ENCODE results near the gene ABTB2.

DNA sequence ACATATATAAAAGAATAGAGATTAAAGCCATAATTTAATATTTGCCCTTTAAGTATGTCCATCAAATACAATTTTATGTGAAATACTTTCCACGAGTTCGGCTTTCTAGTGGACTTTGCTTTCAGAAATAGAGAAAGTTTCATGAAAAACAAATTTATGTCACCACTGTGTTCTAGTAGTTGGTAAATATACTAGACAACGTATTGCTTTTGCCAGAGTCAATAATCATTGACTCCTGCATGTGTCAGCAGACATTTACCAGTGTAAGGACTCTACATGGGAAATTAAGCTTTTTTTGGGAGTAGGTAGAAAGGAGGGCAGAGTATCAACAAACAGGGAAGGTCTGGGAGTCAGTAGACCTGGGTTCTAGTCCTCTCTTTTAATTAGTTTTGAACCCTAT is 48.6 kb upstream of the ABTB2 start:
- TF ChIP-seq, protein P1, sequence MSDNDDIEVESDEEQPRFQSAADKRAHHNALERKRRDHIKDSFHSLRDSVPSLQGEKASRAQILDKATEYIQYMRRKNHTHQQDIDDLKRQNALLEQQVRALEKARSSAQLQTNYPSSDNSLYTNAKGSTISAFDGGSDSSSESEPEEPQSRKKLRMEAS (IDR thresholded peaks at IDR 0.05) = no peak
- no peak for TF ChIP-seq SREBF2 (IDR thresholded peaks at IDR 0.05)
- TF ChIP-seq, protein P2, sequence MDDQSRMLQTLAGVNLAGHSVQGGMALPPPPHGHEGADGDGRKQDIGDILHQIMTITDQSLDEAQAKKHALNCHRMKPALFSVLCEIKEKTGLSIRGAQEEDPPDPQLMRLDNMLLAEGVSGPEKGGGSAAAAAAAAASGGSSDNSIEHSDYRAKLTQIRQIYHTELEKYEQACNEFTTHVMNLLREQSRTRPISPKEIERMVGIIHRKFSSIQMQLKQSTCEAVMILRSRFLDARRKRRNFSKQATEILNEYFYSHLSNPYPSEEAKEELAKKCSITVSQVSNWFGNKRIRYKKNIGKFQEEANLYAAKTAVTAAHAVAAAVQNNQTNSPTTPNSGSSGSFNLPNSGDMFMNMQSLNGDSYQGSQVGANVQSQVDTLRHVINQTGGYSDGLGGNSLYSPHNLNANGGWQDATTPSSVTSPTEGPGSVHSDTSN (IDR thresholded peaks at IDR 0.05) = no peak
- TF ChIP-seq RFX5 (IDR thresholded peaks at IDR 0.05) = no peak
- TF ChIP-seq, protein P3, sequence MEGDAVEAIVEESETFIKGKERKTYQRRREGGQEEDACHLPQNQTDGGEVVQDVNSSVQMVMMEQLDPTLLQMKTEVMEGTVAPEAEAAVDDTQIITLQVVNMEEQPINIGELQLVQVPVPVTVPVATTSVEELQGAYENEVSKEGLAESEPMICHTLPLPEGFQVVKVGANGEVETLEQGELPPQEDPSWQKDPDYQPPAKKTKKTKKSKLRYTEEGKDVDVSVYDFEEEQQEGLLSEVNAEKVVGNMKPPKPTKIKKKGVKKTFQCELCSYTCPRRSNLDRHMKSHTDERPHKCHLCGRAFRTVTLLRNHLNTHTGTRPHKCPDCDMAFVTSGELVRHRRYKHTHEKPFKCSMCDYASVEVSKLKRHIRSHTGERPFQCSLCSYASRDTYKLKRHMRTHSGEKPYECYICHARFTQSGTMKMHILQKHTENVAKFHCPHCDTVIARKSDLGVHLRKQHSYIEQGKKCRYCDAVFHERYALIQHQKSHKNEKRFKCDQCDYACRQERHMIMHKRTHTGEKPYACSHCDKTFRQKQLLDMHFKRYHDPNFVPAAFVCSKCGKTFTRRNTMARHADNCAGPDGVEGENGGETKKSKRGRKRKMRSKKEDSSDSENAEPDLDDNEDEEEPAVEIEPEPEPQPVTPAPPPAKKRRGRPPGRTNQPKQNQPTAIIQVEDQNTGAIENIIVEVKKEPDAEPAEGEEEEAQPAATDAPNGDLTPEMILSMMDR (IDR thresholded peaks at IDR 0.05) = no peak
- no peak for TF ChIP-seq RNF2 (IDR thresholded peaks at IDR 0.05; ENCODE audit: borderline replicate concordance, low read depth)
- TF ChIP-seq, protein P4, sequence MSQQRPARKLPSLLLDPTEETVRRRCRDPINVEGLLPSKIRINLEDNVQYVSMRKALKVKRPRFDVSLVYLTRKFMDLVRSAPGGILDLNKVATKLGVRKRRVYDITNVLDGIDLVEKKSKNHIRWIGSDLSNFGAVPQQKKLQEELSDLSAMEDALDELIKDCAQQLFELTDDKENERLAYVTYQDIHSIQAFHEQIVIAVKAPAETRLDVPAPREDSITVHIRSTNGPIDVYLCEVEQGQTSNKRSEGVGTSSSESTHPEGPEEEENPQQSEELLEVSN (IDR thresholded peaks at IDR 0.05; ENCODE audit: borderline replicate concordance, low read depth) = no peak
- TF ChIP-seq, protein P5, sequence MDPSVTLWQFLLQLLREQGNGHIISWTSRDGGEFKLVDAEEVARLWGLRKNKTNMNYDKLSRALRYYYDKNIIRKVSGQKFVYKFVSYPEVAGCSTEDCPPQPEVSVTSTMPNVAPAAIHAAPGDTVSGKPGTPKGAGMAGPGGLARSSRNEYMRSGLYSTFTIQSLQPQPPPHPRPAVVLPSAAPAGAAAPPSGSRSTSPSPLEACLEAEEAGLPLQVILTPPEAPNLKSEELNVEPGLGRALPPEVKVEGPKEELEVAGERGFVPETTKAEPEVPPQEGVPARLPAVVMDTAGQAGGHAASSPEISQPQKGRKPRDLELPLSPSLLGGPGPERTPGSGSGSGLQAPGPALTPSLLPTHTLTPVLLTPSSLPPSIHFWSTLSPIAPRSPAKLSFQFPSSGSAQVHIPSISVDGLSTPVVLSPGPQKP (IDR thresholded peaks at IDR 0.05; ENCODE audit: low read depth, low read length) = no peak
- TF ChIP-seq, protein P6, sequence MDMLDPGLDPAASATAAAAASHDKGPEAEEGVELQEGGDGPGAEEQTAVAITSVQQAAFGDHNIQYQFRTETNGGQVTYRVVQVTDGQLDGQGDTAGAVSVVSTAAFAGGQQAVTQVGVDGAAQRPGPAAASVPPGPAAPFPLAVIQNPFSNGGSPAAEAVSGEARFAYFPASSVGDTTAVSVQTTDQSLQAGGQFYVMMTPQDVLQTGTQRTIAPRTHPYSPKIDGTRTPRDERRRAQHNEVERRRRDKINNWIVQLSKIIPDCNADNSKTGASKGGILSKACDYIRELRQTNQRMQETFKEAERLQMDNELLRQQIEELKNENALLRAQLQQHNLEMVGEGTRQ (IDR thresholded peaks at IDR 0.05) = no peak
- TF ChIP-seq ESRRA (IDR thresholded peaks at IDR 0.05; ENCODE audit: borderline replicate concordance, low read length) = no peak
- no peak for TF ChIP-seq ZFP36 (IDR thresholded peaks at IDR 0.05; ENCODE audit: borderline replicate concordance, partially characterized antibody)

Measured in A549 (cell line).